Measurements from ENCODE around the gene ING5.

ING5 gene

DNA sequence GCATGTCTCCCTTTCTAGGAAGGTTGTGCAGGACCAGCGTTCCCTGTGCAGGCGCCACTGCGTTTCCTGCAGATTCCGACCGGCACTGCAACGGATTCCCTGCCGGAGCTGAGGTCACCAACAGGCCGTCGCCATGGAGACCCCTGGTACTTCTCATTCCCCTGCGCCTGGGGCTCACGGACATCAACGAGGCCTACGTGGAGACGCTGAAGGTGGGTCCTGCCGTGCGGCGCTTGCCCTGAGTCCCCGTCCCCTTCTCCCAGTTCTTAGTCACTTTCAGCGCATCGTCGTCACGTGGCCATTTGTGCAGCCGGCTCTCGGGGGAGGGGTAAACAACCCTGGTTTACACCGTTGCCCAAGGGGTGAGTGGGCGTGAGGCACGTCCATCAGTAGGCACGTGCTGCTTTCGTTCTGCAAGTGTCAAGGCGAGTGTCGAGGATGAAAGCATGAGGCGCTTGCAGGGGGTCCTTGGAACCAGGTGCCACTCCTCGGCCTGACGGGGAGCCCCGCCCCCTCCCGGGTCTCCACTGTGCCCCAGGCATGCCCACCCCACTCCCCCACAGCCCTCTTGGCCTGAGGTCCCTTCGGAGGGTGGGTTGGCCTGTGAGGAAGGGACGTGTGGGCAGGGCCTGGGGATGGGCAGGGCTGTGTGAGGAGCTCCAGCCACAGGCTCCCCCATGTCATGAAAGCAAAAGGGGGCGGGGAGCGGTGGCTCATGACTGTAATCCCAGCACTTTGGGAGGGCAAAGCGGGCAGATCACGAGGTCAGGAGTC is 35.0 kb upstream of the ING5 start:
- in situ Hi-C loops (cut with MboI; ENCODE audit: low pct_unique_long_range_greater_than_20kb, low sequenced_read_pairs, unreplicated experiment), result no loop called here
- TF ChIP-seq, protein P1, sequence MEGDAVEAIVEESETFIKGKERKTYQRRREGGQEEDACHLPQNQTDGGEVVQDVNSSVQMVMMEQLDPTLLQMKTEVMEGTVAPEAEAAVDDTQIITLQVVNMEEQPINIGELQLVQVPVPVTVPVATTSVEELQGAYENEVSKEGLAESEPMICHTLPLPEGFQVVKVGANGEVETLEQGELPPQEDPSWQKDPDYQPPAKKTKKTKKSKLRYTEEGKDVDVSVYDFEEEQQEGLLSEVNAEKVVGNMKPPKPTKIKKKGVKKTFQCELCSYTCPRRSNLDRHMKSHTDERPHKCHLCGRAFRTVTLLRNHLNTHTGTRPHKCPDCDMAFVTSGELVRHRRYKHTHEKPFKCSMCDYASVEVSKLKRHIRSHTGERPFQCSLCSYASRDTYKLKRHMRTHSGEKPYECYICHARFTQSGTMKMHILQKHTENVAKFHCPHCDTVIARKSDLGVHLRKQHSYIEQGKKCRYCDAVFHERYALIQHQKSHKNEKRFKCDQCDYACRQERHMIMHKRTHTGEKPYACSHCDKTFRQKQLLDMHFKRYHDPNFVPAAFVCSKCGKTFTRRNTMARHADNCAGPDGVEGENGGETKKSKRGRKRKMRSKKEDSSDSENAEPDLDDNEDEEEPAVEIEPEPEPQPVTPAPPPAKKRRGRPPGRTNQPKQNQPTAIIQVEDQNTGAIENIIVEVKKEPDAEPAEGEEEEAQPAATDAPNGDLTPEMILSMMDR (IDR thresholded peaks at IDR 0.05; ENCODE audit: extremely low read depth, insufficient read depth, missing control alignments), result no peak
- DNase-seq (ENCODE audit: low spot score), result no peak

DNA sequence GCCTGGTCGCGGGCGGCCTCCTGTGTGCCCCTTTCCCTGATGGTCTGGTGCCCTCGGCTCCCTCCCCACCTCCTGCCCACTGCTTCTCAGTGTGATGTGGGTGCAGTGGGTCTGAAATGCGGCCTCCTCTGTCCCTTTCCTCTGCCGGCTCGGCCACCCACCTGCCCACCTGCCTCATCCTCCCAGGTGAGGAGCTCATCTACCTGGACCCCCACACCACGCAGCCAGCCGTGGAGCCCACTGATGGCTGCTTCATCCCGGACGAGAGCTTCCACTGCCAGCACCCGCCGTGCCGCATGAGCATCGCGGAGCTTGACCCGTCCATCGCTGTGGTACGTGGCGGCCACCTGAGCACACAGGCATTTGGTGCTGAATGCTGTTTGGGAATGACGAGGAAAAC is 33.5 kb upstream of the ING5 start:
- TF ChIP-seq, protein P1 (IDR thresholded peaks at IDR 0.05; ENCODE audit: extremely low read depth, insufficient read depth, missing control alignments), result no peak
- in situ Hi-C loops (cut with MboI; ENCODE audit: low pct_unique_long_range_greater_than_20kb, low sequenced_read_pairs, unreplicated experiment), result no loop called here
- no peak for DNase-seq (ENCODE audit: low spot score)

DNA sequence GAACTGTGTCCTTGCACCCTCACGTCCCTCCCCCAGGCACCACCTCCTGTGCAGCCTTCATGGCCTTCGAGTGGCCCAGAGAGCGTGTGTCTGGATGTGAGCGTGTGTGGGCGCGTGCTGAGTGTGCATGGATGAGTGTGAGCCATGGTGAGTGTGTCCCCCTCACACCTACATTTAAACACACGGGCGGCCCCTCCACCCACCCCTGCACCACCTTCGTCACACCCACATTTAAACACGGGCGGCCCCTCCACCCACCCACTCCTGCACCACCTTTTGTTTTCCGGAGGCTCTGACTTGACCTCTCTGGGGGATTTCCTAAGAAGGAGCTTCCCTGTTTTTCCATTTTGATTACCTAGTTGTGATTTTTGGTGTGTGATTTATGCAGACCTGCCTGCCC is 33.0 kb upstream of the ING5 start:
- in situ Hi-C loops (cut with MboI; ENCODE audit: low pct_unique_long_range_greater_than_20kb, low sequenced_read_pairs, unreplicated experiment), result no loop called here
- TF ChIP-seq, protein P1 (IDR thresholded peaks at IDR 0.05; ENCODE audit: extremely low read depth, insufficient read depth, missing control alignments), result no peak
- no peak for DNase-seq (ENCODE audit: low spot score)

DNA sequence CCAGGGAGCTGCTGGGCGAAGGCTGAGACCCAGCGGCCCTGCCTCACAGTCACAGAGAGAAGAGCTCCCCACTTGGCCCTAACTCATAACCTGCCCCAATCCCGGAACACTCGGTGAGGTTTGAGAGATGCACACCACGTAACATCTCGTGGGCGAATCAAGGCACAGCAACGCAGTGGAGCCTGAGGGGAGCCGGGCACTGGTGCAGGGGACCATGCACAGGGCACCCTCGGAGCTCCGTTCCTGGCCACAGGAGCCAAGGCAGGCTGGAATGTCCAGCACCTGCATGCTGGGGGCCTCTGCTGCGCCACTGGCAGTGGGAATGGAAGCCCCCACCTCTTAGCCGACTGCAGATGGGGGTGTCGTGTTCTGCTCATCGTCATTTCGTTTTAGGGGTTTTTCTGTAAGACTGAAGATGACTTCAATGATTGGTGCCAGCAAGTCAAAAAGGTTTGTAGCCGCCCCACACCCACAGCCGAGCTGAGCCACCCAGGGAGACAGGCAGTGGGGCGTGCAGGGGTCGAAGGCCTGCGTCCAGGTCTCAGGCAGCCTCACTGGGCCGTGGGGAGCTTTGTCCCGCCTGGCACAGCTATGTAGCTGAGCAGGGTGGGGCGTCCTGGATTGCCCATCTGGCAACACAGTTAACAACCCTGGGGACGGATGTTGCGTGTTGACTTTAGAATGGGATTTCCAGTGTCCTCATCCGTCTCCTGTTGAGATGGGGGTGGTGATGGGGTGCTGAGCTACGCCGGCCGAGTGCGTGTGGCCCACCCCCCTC is 31.3 kb upstream of the ING5 start:
- TF ChIP-seq, protein P1 (IDR thresholded peaks at IDR 0.05; ENCODE audit: extremely low read depth, insufficient read depth, missing control alignments), result no peak
- in situ Hi-C loops (cut with MboI; ENCODE audit: low pct_unique_long_range_greater_than_20kb, low sequenced_read_pairs, unreplicated experiment), result no loop called here
- no peak for DNase-seq (ENCODE audit: low spot score)

DNA sequence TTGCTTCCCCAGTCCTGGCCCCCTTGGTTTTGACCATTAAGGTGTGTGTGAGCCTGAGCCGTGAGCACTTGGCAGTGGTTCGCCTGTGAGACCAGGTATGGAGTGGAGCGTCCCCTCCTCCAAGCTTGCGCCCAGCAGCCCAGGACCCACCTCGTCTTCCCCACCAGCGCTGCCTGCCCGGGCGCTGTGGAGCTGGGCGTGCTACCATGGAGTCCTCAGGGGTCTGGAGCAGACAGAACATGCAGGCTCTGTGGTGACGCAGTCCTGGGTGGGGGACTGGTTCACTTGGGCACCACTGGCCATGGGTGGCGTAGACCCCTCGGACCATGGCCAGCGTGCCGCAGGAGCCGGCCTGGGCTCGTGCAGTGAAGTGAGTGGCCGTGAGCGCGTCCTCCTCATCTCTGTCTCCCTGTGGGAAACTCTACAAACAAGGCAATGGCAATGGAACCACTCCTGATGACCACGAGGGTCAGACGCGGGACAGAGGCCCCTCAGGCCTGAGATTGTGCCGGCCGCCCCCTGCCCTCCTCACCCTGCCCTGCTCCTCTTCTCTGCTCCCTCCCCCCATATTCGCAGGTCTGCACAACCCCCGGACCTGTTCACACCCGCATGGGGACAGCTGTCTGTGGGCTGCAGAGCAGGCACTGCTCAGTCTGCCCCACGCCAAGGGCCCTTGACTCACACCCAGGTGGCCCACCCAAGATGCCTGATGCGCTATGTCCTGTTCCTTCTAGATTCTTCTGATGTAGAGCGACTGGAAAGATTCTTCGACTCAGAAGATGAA is 30.2 kb upstream of the ING5 start:
- in situ Hi-C loops (cut with MboI; ENCODE audit: low pct_unique_long_range_greater_than_20kb, low sequenced_read_pairs, unreplicated experiment), result no loop called here
- TF ChIP-seq, protein P1 (IDR thresholded peaks at IDR 0.05; ENCODE audit: extremely low read depth, insufficient read depth, missing control alignments), result no peak
- DNase-seq (ENCODE audit: low spot score), result no peak

Data from GM13977 (cell line).